GM12878 (cell line): ENCODE data around the gene TUBA8. TPM values are rescaled to one million over a fixed set of nuclear protein-coding genes. Genes with fewer than 3 reads are reported as not detected.
A peak's percentile ranks its signal among the peaks of the same experiment; 100 is the strongest.

ENCODE experiments used
- ATAC-seq: fragments of 200-7000 bp; cut with Tn5 transposase; 3 replicates; pipeline ENCODE4 v1.9.1; 2020; ENCODE audit warnings: mild to moderate bottlenecking, moderate library complexity
- BruUV-seq: library from RNA; stranded (reverse); fragments of 400-500 nt; replicated peaks from 2 replicates; lab custom pipeline; 2021; lab: Mats Ljungman, UMichigan
- CTCF ChIA-PET: fragments of 300-600 bp; sonication (Branson Sonifier 250); formaldehyde crosslinking; extraction: SDS; loops from one replicate; lab custom pipeline; 2021; ENCODE audit warnings: inconsistent platforms; lab: Yijun Ruan, JAX
- POLR2A ChIA-PET: fragments of 350-600 bp; formaldehyde crosslinking; extraction: SDS; loops from one replicate; lab custom pipeline; 2021; ENCODE audit warnings: inconsistent platforms; lab: Charles Lee
- RAD21 ChIA-PET: fragments of 300-600 bp; sonication (Branson Sonifier 250); formaldehyde crosslinking; loops from one replicate; lab custom pipeline; 2023; ENCODE audit warnings: antibody characterized with exemption; ENCODE audit not compliant: unreplicated experiment; lab: Charles Lee
- SMC1A ChIA-PET: fragments of 300-600 bp; sonication (Branson Sonifier 250); formaldehyde crosslinking; loops from one replicate; lab custom pipeline; 2023; ENCODE audit not compliant: unreplicated experiment, uncharacterized antibody; lab: Charles Lee
- DNase-seq: peaks from one replicate; pipeline ENCODE4 v3.0.0-alpha.2; 2011; ENCODE audit warnings: low read depth, low spot score
- FAIRE-seq: peaks from 3 replicates; lab custom pipeline; 2011; peaks lifted over from hg19 to GRCh38; lab: Jason Lieb, UNC
- H2AFZ ChIP-seq: 2 replicates; pipeline ENCODE4 v1.6.0; 2011; ENCODE audit warnings: low read depth, low read length, control low read depth; ENCODE audit not compliant: control insufficient read depth
- H3K27ac ChIP-seq: 2 replicates; pipeline ENCODE4 v1.5.1; 2011; ENCODE audit warnings: control low read depth; ENCODE audit not compliant: control insufficient read depth, insufficient read depth
- H3K27me3 ChIP-seq, 2 experiments: replicated peaks in 1 of 2; 2 replicates each; pipeline versions ENCODE4 v1.6.0 to v1.6.1; 2011; ENCODE audit warnings: low read length in 1 of 2; ENCODE audit not compliant: control insufficient read depth in 2 of 2, insufficient read depth in 2 of 2
- H3K36me3 ChIP-seq, 2 experiments: 2 replicates each; pipeline ENCODE4 v1.5.1; 2011; ENCODE audit warnings: low read length in 1 of 2; ENCODE audit not compliant: control insufficient read depth in 2 of 2, insufficient read depth in 2 of 2
- H3K4me1 ChIP-seq: 2 replicates; pipeline ENCODE4 v1.6.1; 2011; ENCODE audit warnings: mild to moderate bottlenecking, low read length, moderate library complexity, mixed read lengths; ENCODE audit not compliant: control insufficient read depth, insufficient read depth
- H3K4me2 ChIP-seq: 2 replicates; pipeline ENCODE4 v1.6.0; 2011; ENCODE audit warnings: control low read depth; ENCODE audit not compliant: control insufficient read depth, insufficient read depth
- H3K4me3 ChIP-seq: fragments of 200-600 bp; sonication (generic); 2 replicates; pipeline ENCODE4 v1.5.1; 2016
- H3K79me2 ChIP-seq: 2 replicates; pipeline ENCODE4 v1.6.0; 2011; ENCODE audit warnings: low read length; ENCODE audit not compliant: control insufficient read depth, insufficient read depth
- H3K9ac ChIP-seq: 2 replicates; pipeline ENCODE4 v1.8.0; 2011; ENCODE audit warnings: low read length, control low read depth, mixed read lengths; ENCODE audit not compliant: control insufficient read depth, insufficient read depth
- H3K9me3 ChIP-seq: replicated peaks from 3 replicates; pipeline ENCODE4 v1.5.1; 2011; ENCODE audit warnings: mild to moderate bottlenecking, low read length; ENCODE audit not compliant: control insufficient read depth, insufficient read depth
- H4K20me1 ChIP-seq: 2 replicates; pipeline ENCODE4 v1.6.0; 2011; ENCODE audit not compliant: control insufficient read depth, insufficient read depth
- EGR1 ChIP-seq, 2 experiments: IDR thresholded peaks; 1 replicate in 1 of 2; 2 replicates in 1 of 2; pipeline ENCODE4 v1.6.1; 2011 to 2012; ENCODE audit warnings: low read depth in 2 of 2, low read length in 2 of 2, borderline replicate concordance in 1 of 2, mild to moderate bottlenecking in 1 of 2, moderate library complexity in 1 of 2
- EP300 ChIP-seq, 2 experiments: fragments of 150-350 bp in 1 of 2; IDR thresholded peaks; 2 replicates each; pipeline ENCODE4 v1.6.1; 2011 to 2012; ENCODE audit warnings: low read depth in 2 of 2, low read length in 2 of 2, borderline replicate concordance in 1 of 2, improper control_type of control experiment in 1 of 2, inconsistent platforms in 1 of 2; ENCODE audit not compliant: control insufficient read depth in 1 of 2
- FOXK2 ChIP-seq: fragments of 450-650 bp; IDR thresholded peaks from 2 replicates; pipeline ENCODE4 v1.6.1; 2017; ENCODE audit warnings: mild to moderate bottlenecking, moderate library complexity
- GABPA ChIP-seq: IDR thresholded peaks from 2 replicates; pipeline ENCODE4 v1.6.1; 2014; ENCODE audit warnings: antibody characterized with exemption, low read depth, mild to moderate bottlenecking, inconsistent platforms
- MYC ChIP-seq: IDR thresholded peaks from 2 replicates; pipeline ENCODE4 v1.6.1; 2011; ENCODE audit warnings: mild to moderate bottlenecking, low read length, moderate library complexity, inconsistent platforms; ENCODE audit not compliant: insufficient read depth, insufficient replicate concordance, insufficient read length, severe bottlenecking
- NR2C1 ChIP-seq: fragments of 450-650 bp; IDR thresholded peaks from 2 replicates; pipeline ENCODE4 v1.6.1; 2017; ENCODE audit warnings: antibody characterized with exemption, mild to moderate bottlenecking, moderate library complexity
- NR2C2 ChIP-seq: IDR thresholded peaks from 2 replicates; pipeline ENCODE4 v1.6.1; 2011; ENCODE audit warnings: borderline replicate concordance, low read depth; ENCODE audit not compliant: control insufficient read depth, insufficient read length
- RB1 ChIP-seq: fragments of 450-650 bp; formaldehyde crosslinking; IDR thresholded peaks from 2 replicates; pipeline ENCODE4 v1.6.1; 2017; ENCODE audit warnings: mild to moderate bottlenecking, borderline replicate concordance
- RCOR1 ChIP-seq: conservative IDR thresholded peaks from 2 replicates; pipeline ENCODE4 v1.6.1; 2012; ENCODE audit warnings: low read depth, low read length, improper control_type of control experiment
- SMARCA5 ChIP-seq: fragments of 450-650 bp; IDR thresholded peaks from 2 replicates; pipeline ENCODE4 v1.6.1; 2017; ENCODE audit warnings: mild to moderate bottlenecking
- SUPT20H ChIP-seq: IDR thresholded peaks from 2 replicates; pipeline ENCODE4 v1.6.1; 2011; ENCODE audit warnings: low read depth, mild to moderate bottlenecking, low read length, moderate library complexity, borderline replicate concordance; ENCODE audit not compliant: control insufficient read depth
- WRNIP1 ChIP-seq: IDR thresholded peaks from 2 replicates; pipeline ENCODE4 v1.6.1; 2011; ENCODE audit warnings: low read depth, low read length, improper control_type of control experiment, borderline replicate concordance
- ZNF217 ChIP-seq: fragments of 450-650 bp; IDR thresholded peaks from 2 replicates; pipeline ENCODE4 v1.6.1; 2017; ENCODE audit warnings: antibody characterized with exemption, mild to moderate bottlenecking
- ZZZ3 ChIP-seq: IDR thresholded peaks from 2 replicates; pipeline ENCODE4 v1.6.1; 2011; ENCODE audit warnings: low read depth; ENCODE audit not compliant: control insufficient read depth, insufficient read length
- WGBS: methylation state at CpG from one replicate; pipeline ENCODE4 v1.1.6; 2016; ENCODE audit warnings: low lambda C conversion rate; ENCODE audit not compliant: insufficient replicate concordance, insufficient coverage; ENCODE audit errors: missing lambda C conversion rate; 5-methylcytosine and 5-hydroxymethylcytosine counted together
- in situ Hi-C: fragments of 300-500 bp; cut with MboI; formaldehyde crosslinking; loops from 9 replicates; pipeline ENCODE4 v1.14.3; 2018; ENCODE audit warnings: mixed read lengths
- intact Hi-C: fragments of 100-400 bp; cut with micrococcal nuclease; formaldehyde crosslinking; loops from one replicate; pipeline ENCODE4 v1.14.2; 2022; ENCODE audit not compliant: unreplicated experiment
- polyA plus RNA-seq, 11 experiments: library from polyadenylated mRNA; depleted of rRNA in 4 of 11; unstranded in 6 of 11; stranded (reverse) in 5 of 11; fragments of >200 nt; fragmentation: Nextera tagmentation in 4 of 11; fragmentation: Illumina TruSeq in 1 of 11; extraction: Ambion mirVana in 4 of 11; extraction: Trizol in 1 of 11; gene quantifications; 1 replicate in 1 of 11; 2 replicates in 10 of 11; pipeline versions ENCODE4 v1.2.1 to v1.2.3, GENCODE V29; 2011 to 2016; ENCODE audit warnings: inconsistent platforms in 2 of 11, missing spikeins in 2 of 11, low read depth in 1 of 11
- total RNA-seq, 4 experiments: library from RNA; depleted of rRNA in 3 of 4; stranded (reverse); fragments of >200 nt in 3 of 4; fragmentation: Illumina TruSeq in 1 of 4; extraction: Trizol in 1 of 4; gene quantifications; 2 replicates each; pipeline versions ENCODE4 v1.2.1 to v1.2.3, GENCODE V29; 2013 to 2021
- TF ChIP-seq, protein P1 (sequence below): fragments of 450-650 bp; IDR thresholded peaks from 2 replicates; pipeline ENCODE4 v1.6.1; 2017; ENCODE audit warnings: mild to moderate bottlenecking, moderate library complexity
- TF ChIP-seq, protein P2 (sequence below): IDR thresholded peaks from 2 replicates; pipeline ENCODE4 v1.6.1; 2011; ENCODE audit warnings: mild to moderate bottlenecking, low read depth, low read length, moderate library complexity; ENCODE audit not compliant: insufficient replicate concordance
- TF ChIP-seq, protein P3 (sequence below): IDR thresholded peaks from 2 replicates; pipeline ENCODE4 v1.6.1; 2012; ENCODE audit warnings: low read depth, low read length, improper control_type of control experiment

The TUBA8 gene
- total and polyA plus RNA-seq, 10 of the 15 experiments (the other 5 are each of a cell fraction or from before 2014, with no cell fraction given), result 2.2 to 30.3 (median 21.0) TPM

DNA sequence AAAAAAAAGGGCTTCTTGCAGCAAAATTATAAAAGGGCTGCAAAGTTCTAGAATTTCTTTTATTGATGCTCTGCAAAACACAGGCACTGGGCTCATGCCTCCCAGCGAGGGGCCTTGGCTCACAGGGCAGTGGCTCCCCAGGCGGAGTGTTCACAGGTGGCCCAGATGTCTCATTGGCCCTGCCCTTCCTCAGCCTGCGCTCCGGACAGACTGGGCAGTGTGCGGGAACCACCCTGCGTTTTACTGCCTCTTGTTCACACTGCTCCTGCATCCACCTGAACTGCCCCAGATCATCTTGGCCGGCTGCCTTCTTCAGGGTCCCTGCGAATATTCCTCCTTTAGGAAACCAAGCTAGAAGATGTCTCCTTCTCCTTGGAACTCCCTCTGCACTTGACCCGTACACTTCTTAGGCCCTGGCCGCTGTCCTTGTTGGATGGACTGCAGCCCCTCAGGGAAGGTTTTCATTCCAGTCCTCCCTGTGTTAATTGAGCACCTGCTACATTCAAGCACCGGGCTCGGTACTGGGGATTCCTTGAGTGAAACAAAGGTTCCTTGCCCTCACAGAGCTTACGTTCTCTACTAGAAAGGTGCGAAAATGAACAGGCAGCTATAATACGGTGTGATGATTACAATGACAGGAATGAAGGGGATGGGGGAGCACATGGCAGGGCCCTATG lies 4.5 kb downstream of the TUBA8 start:
- DNase-seq, result no peak

More for the DNA sequence above, 4.5 kb downstream of the TUBA8 start:
- Histone ChIP-seq H3K4me1 (peaks cover 19% of the 10 kb centered on the region), H3K9ac (no peak overlapping the region), H3K4me3 (no peak overlapping the region), H4K20me1 (no peaks in the 10 kb centered on the region), H3K27ac (no peak overlapping the region), H3K4me2 (0 out of 2 replicates have a peak overlapping the region, but pooled peaks have one; percentile 32), H3K9me3 (no peaks in the 10 kb centered on the region; the same call in 2 of the 3 replicates), H3K36me3 (no peaks in the 10 kb centered on the region), H3K79me2 (peaks cover 26% of the 10 kb centered on the region), H2AFZ (no peak overlapping the region), H3K27me3 (no peaks in the 10 kb centered on the region; a peak in 1 of 4 replicates)
- BruUV-seq, result no TSS peak
- intact Hi-C loops, result no loop called here
- in situ Hi-C loops, result no loop called here
- ATAC-seq, result no peak
- RAD21 ChIA-PET, result interaction anchor here (6.2 kb wide), 1 partner anchor 39 kb away, joined by 34 read pairs; the partner anchor contains the start of gene PEX26
- POLR2A ChIA-PET, result no interaction called here
- CTCF ChIA-PET, result interaction anchor here (2.0 to 5.9 kb wide), 2 partner anchors 30 to 38 kb away, joined by 6 to 36 read pairs; partner anchors contain the start of gene PEX26
- no peak for TF ChIP-seq MYC
- TF ChIP-seq, protein P1, sequence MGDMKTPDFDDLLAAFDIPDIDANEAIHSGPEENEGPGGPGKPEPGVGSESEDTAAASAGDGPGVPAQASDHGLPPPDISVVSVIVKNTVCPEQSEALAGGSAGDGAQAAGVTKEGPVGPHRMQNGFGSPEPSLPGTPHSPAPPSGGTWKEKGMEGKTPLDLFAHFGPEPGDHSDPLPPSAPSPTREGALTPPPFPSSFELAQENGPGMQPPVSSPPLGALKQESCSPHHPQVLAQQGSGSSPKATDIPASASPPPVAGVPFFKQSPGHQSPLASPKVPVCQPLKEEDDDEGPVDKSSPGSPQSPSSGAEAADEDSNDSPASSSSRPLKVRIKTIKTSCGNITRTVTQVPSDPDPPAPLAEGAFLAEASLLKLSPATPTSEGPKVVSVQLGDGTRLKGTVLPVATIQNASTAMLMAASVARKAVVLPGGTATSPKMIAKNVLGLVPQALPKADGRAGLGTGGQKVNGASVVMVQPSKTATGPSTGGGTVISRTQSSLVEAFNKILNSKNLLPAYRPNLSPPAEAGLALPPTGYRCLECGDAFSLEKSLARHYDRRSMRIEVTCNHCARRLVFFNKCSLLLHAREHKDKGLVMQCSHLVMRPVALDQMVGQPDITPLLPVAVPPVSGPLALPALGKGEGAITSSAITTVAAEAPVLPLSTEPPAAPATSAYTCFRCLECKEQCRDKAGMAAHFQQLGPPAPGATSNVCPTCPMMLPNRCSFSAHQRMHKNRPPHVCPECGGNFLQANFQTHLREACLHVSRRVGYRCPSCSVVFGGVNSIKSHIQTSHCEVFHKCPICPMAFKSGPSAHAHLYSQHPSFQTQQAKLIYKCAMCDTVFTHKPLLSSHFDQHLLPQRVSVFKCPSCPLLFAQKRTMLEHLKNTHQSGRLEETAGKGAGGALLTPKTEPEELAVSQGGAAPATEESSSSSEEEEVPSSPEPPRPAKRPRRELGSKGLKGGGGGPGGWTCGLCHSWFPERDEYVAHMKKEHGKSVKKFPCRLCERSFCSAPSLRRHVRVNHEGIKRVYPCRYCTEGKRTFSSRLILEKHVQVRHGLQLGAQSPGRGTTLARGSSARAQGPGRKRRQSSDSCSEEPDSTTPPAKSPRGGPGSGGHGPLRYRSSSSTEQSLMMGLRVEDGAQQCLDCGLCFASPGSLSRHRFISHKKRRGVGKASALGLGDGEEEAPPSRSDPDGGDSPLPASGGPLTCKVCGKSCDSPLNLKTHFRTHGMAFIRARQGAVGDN, result no peak
- no peak for TF ChIP-seq NR2C2
- TF ChIP-seq SUPT20H, result no peak
- TF ChIP-seq, protein P2, sequence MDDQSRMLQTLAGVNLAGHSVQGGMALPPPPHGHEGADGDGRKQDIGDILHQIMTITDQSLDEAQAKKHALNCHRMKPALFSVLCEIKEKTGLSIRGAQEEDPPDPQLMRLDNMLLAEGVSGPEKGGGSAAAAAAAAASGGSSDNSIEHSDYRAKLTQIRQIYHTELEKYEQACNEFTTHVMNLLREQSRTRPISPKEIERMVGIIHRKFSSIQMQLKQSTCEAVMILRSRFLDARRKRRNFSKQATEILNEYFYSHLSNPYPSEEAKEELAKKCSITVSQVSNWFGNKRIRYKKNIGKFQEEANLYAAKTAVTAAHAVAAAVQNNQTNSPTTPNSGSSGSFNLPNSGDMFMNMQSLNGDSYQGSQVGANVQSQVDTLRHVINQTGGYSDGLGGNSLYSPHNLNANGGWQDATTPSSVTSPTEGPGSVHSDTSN, result no peak
- no peak for TF ChIP-seq EGR1 (IDR thresholded peaks at IDR 0.05; ENCODE audit: borderline replicate concordance in 1 of 2, low read depth in 2 of 2, low read length in 2 of 2)
- TF ChIP-seq NR2C1, result no peak
- TF ChIP-seq, protein P3, sequence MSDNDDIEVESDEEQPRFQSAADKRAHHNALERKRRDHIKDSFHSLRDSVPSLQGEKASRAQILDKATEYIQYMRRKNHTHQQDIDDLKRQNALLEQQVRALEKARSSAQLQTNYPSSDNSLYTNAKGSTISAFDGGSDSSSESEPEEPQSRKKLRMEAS, result no peak
- no peak for TF ChIP-seq SMARCA5
- no peak for TF ChIP-seq ZZZ3
- TF ChIP-seq GABPA, result no peak
- TF ChIP-seq EP300 (IDR thresholded peaks at IDR 0.05; ENCODE audit: borderline replicate concordance in 1 of 2, control insufficient read depth in 1 of 2, low read depth in 2 of 2, low read length in 2 of 2), result no peak
- TF ChIP-seq ZNF217, result no peak
- TF ChIP-seq RB1, result no peak
- TF ChIP-seq FOXK2, result no peak
- TF ChIP-seq RCOR1, result no peak
- TF ChIP-seq WRNIP1, result no peak
- 83% methylated on average over 15 of the region's 15 CpGs for WGBS
- FAIRE-seq, result no peak
- SMC1A ChIA-PET, result interaction anchor here (0.9 to 1.4 kb wide), 4 partner anchors 9 to 39 kb away, joined by 3 to 5 read pairs (median 3); partner anchors contain the start of gene PEX26
